HG02870 (cell line): ENCODE results near the gene C4orf51.

Experiments used
- ATAC-seq: cut with Tn5 transposase; IDR thresholded peaks from one replicate; pipeline ENCODE4 v1.9.1; 2021; ENCODE audit warnings: mild to moderate bottlenecking, moderate library complexity; ENCODE audit not compliant: unreplicated experiment

C4orf51 gene

DNA sequence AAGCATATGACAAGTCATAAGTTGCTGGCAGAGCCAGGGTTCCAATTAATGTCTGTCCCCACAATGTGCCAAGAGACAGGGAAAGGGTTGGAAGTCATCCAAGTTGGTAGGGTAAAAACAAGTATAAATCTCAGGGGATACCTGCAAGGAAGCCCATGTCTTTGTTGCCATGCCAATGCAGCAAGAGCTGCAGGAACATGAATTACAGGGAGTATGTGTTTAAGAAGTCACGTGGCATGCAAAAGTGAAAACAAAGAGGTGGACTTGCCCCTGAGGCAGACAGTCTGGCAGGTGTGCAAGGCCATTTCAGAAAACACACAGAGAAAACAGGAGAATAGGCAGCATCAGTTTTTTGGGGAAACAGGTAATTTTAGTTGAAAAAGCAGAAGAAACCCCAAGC, 29.4 kb downstream of the C4orf51 start:
- ATAC-seq, result peak; percentile 22

DNA sequence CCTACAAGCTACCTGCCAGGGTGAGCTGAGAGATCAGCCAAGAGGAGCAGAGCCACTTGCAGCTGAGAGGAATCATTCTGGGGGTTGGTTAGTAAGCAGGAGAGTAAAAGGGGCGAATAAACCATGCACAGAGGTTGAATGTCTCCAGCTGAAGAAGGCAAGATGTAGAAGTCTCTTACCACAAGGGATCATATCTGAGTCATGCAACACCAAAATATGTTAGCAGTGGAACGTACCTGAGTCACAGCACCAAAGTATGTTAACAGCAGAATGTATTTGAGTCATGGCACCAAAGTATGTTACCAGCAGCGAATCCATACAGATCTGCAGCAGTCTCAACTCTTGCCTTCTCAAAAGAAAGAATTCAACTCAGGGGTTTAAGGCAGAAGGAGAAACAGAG, 29.9 kb downstream of the C4orf51 start:
- peak; percentile 94 for ATAC-seq

DNA sequence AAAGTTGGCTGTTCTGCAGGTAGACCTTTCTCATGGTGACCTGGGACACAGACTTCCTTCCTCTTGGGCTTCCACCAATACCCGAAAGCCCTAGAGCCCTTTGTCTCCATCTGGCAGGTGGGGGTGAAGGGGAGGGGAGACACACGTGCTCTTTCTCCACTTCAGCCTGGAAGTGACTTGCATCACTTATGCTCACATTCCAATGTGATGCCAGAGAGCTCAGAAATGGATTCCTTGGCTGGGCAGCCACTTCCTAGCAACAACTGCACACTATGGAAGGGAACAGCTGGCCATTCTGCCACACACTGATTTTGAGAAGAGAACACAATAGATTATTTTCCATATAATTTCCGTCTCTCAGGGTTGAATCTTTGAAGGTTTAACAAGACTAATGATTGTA, 36.3 kb downstream of the C4orf51 start:
- ATAC-seq, result no peak

DNA sequence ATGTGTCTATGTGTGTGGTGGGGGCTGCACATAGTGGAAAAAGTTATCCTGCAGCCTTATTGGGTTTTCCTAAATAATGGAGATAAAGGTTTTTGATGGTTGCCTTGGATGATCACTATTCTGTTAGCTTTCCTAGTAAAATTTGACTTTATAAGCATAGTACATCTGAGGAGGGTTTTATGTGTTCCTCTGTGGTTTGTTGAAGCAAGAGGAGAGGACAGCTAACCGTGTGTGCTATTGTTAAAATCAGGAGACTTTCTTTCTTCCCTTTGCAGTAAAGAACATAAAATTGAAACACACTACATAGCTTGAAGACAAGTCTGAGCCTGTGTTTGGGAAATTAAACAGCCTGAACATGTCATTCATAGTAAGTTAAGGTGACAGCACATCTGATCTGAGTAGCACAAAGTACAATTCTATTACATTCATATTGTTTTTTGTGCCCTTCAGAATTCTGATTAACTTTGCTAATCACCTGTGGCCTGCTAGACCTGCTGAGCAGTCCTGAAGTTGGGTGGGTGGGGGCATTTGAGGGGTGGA, 36.8 kb downstream of the C4orf51 start:
- no peak for ATAC-seq

DNA sequence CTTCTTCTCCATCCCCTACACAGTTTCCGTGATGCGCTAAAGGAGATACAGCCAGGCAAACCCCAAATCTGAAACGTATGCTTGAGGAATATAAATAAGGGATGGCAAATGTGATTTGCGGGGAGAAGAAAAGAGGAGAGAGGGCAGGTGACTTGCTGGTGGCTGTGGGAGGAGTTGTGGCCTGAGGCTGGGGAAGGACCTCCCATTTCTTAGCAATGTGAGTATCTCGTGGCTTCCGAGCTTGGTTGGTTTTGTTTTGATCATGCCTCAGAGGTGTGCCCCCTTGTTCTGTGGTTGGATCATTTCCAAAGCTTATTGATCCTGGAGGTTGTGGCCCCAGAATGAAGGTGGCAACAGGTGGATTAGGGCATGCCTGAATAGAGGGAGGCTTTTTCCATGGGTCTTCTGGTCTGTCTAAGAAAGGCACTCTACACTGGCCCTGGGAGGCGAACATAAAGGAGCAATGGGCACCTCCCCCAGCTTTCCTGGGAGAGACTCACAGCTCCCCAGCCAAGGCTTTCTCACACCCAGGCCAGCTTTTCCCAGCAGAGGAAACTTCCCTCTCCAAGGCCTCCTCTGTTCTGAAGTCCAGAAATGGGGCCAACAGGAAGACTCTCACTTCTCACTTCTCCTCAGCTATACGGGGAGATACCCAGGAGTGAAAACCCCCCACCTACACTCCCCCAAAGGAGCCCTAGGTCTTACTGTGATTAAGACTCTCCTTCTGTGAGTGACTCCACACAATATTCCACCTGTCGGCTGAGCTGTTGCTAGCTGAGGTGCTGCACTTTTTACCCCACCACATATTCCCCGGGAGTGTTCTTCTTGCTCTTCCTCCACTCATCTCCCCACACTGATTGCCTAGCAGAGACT, 40.0 kb downstream of the C4orf51 start:
- ATAC-seq, result peak; percentile 70

DNA sequence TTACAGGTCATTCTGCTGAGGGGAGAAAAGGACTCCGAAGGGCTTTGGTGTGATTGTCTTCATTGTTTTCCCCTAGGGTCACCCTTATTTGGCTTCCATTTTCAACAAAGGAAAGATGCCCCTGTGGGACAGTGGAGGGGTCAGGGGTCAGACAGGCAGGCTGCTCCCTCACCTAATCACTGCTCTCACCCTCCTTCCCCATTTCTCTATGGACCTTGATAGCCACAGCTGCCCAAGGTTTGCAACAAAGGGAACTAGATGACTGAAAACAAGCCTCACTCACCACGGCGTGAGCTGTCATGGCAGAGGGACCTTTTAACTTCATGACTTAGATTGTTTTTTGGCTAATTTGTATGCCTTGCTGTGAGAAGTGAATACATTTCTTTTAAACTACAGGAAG, 40.7 kb downstream of the C4orf51 start:
- peak; percentile 29 for ATAC-seq

DNA sequence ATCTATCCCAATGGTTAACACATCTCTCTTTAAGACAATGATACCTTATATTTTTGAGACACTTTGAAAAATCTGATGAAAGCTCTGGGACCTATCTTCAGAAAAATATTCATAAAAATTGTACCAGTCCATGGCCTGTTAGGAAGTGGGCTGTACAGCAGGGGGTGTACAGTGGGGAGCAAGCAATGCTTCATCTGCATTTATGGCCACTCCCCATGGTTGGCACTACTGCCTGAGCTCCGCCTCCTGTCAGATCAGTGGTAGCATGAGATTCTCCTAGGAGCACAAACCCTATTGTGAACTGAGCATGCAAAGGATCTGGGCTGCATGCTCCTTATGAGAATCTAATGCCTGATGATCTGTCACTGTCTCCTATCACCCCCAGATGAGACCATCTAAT, 42.6 kb downstream of the C4orf51 start:
- ATAC-seq, result no peak

DNA sequence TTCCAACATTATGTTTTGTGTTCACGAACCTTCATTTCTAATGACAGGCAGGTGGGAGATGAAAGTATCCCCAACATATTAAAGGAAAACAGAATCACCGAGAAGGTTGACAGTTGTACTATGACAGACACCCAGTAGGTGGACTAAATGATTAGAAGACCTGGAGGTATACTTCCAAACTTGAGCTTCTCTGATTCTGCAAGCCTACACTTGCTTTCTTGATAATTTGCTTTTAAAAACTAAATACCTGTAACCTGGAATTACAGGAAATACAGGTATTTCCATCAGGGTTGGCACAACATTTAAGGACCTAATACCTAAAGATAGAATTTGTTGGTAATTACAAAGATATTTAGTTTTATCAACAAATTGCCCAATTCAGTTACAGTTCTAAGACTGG, 43.4 kb downstream of the C4orf51 start:
- ATAC-seq, result no peak

DNA sequence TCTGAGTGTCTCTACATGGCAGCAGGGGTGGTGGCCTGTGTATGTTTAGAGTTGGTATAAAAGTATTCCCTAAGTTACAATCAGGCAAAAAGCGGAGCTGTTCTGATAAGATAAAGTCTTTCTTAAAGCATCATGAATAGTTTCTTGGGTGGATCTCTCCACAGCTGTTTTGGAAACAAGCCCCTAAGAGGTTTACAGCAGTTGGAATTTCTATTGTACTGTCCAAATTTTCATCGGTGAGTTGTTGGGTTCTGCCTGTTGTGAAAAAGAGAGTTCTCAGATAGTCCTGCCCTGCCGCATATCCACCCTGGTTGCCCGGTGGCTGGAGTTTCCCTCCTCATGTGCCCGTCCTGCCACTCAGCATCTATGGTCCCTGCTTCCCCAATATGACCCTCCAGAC, 50.1 kb downstream of the C4orf51 start:
- ATAC-seq, result no peak

DNA sequence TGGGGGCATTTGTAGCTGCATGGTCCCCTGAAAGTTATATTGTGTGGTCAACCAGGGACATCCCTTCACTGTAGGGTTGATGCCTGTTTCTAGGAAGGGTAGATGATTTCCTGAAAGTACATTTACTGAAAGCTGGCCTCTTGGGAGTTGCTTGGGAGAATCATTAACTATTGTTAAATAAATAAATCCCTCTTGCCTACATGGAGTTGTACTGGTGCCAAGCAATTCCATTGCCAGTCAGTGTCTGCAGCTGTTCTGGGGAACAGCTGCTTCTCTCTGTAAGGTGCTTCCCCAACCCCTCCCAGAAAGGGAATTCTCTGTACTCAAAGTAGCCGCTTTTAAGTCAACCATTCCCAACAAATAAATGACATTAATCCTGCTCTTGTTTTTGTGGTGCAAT, 51.1 kb downstream of the C4orf51 start:
- ATAC-seq, result no peak

DNA sequence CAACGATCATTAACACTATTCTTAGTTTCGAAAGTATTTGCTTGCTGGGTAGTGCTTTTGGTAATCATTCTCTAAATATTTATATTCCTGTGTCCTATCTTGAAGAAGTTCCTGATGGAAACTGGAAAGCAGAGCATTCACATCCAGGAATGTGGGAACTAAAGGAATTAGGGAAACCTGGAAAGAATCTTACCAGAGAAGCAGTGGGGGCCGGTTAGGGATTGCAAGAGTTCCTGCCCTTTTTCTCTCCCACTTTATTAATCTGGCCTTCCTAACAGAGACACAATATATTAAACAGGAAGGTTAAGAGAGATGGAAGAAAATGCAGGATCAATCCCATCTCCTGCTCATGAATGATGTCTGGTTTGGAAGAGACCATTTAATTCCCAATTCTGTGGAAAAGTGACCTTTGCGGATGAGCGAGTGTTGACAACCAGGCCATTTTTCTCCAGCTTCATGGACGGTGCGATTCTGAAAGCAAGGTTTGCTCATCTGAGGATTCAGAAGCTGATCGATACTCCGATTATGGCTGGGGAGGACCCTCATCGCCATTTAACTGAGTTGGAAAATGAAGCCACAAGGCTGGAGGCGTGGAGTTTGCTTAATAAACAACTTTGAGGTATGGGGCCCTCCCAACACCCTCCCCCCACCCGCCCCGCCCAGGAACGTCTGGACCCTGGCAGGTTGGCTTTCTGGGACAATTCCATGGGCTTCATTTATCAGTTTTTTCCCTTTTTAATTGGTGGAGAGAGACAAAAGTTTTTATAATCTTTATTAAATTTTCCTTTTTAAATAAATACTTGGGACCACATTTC, 52.3 kb downstream of the C4orf51 start:
- ATAC-seq, result no peak

DNA sequence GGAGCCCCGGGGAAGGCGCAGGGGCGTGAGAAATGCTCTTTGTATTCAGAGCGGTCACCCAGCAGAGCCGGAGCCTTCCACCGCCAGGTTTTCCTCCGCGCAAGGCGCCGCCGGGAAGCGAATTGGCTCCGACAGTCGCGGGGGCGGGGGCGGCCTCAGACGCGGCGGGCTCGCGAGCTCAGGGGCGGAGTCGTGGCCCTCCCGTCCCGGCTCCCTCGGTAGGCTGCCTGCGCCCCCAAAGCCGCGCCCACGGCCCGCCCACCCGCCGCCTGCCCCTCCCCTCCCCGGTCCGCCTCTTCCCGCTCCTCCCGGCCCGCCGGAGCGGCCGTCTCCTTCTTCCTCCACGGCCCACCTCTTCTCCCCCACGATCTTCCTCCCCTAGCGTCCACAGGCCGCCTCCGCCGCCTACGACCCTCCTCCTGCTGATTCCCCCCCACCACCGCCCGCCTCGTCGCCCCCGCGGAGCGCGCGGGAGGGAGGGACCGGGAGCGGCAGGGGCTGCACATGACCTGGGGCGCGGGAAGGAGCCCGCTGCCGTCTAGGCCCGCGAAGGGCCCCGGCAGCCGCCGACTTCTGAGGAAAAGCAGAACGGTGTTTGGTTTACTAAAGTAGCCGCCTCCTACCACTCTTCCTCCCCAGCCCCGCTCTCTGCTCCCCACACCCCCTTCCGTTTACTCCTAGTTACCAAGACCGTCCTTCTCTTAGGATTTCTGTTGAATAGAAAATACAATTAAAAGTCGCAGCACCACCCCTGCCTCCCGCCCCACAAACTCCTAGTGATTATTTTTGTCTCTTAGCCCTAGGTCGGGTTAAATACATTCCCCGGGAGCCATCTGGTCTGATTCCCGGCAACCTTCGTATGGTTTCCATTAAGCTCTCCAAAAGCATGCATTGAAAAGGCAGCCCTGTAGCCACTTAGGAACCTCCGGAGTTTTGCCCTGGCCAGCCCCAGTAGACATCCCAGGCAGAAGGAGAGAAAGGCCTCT, 53.2 kb downstream of the C4orf51 start:
- ATAC-seq, result peak; percentile 77

DNA sequence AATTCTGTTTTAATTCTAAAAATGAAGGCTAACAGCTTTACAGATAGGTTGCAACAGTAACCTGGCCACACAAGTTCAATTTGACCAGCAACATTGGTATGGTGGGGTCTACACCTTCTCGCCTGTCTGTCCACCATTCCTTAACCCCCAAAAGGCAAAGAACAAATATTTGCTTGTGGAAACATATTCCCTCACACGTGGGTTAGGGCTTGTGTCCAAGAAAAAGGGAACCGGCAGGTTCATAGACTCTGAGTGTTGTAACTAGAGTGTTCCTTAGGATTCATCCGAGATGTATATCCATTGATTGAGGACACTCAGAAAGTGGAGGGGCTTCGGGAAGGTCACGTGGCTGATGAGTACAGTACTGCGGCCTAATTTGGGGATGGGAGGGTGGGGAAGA, 54.1 kb downstream of the C4orf51 start:
- ATAC-seq, result no peak

DNA sequence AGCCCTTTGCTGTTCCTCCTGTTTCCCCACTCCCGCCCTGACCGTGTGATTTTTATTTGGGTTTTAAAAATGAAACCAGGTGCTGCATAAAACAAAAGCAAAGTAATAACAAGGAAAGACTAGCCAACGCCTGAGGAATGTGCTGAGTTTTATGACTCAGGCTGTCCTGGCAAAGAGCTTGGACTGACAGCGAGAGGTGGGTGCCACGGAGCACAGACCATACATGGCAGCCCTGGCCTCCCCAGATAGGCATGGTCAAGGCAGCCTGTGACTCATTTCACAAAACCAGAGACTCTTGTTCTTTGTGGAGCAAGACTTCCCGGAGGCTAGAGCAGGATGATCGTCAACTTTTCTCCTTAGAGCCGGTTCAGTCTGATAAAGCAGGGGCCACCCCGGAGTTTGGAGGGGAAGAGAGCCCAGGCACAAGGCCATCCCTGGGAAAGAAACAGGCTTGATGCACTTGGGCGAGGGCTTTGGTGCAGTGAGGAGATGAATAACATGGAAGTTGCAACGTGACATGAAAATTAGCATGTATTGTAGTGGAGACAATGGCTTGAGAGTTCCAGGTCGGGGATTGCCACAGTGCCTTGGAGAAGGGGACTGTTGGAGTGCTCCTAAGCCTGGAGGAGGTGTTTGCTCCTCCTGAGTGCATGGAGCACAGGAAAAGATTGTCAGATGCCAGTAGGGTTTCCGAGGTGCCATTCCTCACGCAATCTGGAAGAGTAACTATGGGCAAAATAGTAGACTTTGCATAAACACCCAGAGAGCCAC, 54.8 kb downstream of the C4orf51 start:
- peak; percentile 65 for ATAC-seq

DNA sequence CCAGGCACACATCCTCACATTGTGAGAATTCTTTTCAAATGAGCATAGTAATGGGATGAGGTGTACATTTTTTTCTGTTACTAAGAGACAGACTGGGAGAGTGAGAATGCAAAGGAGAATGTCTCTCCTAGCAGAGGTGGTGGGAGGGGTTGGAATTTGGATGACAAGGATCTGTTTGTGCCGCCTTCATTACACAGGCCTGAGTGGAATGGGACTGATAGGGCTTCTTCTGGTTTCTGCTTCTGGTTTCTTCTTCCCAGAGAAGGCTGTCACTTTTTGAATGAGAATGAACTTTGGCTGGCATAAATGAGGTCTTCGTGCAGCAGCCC, 55.4 kb downstream of the C4orf51 start:
- ATAC-seq, result no peak

DNA sequence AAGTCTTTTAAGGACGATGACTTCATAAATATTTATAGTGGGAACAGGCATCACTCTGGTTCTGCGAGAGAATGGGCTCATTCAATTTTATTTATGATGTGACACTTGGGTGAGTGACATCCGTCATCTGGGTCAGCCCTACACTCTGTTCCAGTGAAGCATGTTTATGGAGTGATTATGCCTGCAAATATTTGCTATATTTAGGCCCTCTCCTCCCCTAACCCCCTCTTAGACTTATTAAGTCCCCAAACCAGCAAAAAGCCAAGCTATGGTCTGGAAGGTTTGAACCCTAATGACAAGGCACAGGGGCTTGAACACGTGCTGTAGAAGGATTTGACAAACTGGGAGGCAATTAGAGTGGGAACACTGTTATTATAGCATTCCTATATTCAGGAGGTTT, 55.9 kb downstream of the C4orf51 start:
- ATAC-seq, result no peak

DNA sequence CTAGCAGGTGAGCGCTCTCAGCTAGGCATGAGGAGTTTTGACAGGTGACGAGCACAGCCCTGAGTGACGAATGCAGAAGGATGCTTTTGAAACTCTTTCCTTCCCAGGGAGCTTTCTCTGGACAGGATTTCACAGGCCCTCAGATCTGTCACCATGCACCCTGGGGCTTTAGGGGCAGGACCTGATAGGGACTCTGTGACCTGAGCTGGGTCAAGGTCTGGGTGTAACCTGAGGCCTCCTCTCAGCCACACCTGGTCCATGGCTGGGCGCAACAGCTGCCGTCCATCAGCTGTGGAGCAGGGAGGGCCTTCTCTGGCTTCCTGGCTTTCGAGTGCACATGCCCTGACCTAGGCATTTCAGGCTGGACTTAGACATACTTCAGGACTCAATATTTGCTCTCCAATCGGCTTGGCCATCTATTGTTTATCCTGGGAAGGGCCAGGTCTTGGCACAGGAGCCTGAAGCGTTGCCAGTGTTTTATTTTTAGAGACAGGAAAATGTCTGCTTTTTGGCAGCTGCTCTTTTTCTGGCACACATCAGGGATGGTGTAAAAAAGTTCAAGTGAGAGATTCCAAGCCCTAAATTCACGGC, 56.4 kb downstream of the C4orf51 start:
- no peak for ATAC-seq

DNA sequence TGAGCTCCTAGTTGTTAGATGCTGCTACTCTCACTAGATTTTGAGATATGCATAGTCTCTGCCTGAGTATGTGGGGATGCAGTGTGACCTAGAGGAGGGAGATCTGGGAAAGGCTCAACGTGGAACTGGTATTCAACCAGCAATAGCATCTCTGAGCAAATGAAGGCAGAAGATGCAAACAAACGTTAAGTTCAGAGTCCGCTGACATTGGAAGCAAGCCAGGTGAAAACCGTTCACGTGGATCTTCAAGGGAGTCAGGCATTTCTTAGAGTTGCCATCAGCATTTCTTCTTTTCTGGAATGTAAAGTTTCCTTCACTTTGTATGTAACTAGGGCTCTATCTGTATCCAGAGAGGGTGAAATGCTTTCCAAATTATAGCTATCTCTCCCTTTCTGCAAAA, 59.9 kb downstream of the C4orf51 start:
- ATAC-seq, result no peak

DNA sequence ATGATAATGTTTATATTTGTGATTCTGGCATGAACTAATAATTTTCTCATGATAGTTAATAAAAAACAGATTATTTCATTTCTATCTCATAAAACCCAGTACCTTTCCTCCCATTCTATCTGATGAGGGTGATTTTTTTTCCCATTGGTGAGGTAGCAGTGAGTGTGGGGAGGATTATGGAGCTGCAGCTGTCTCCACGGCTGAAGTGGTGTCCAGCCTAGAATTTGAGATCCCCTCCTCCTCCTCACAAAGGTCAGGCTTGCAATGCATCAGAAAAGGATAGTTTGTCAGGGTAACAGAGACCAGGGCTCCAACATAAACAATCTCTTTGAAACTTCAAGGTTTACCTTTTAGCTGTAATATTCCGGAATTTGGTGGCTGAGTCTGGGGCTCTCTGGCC, 60.9 kb downstream of the C4orf51 start:
- ATAC-seq, result no peak

DNA sequence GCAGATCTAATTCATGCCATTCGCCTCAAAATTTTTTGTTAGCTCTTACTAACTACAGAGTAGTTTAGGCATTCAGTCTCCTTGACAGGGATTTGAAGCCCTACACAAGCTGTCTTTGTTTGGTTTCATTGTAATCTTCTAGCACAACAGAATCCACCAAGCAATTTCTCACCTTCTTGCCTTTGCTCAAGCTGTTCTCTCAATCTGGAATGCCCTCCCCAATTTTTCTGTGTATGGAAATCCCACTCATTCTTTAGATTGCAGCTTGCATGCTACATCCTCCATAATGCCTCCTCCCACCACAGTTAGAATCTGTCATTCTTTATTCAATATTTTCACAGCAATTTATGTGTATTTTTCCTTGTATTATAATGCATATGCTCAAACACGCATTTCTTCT, 63.7 kb downstream of the C4orf51 start:
- no peak for ATAC-seq
